Measurements from ENCODE around the gene ITGB2.
A peak's percentile ranks its signal among the peaks of the same experiment; 100 is the strongest.

ITGB2 gene

DNA sequence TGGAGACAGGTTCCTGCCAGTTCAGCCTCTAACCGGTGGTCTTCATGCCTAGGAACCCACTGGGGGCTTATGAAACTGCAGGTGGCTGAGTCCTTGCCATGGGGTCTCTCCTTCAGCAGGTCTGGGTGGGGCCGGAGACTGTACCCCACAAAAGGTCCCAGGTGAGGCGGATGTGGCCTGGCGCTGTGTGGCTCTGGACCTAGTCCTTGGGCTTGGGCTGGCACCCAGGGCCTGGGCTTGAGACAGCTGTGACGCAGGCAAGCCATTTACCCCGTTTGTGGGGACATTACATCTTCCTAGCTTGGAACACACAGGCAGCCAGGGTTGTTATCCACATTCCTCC is 13.2 kb upstream of the ITGB2 start:
- Histone ChIP-seq H2AFZ (ENCODE audit: low read length) (no peak overlapping the region), H3K9me2 (replicated peaks; ENCODE audit: low read depth, low read length) (no peaks in the 10 kb centered on the region), H3K27me3 (ENCODE audit: insufficient read depth, low read length, poor library complexity, severe bottlenecking) (no peaks in the 10 kb centered on the region)

DNA sequence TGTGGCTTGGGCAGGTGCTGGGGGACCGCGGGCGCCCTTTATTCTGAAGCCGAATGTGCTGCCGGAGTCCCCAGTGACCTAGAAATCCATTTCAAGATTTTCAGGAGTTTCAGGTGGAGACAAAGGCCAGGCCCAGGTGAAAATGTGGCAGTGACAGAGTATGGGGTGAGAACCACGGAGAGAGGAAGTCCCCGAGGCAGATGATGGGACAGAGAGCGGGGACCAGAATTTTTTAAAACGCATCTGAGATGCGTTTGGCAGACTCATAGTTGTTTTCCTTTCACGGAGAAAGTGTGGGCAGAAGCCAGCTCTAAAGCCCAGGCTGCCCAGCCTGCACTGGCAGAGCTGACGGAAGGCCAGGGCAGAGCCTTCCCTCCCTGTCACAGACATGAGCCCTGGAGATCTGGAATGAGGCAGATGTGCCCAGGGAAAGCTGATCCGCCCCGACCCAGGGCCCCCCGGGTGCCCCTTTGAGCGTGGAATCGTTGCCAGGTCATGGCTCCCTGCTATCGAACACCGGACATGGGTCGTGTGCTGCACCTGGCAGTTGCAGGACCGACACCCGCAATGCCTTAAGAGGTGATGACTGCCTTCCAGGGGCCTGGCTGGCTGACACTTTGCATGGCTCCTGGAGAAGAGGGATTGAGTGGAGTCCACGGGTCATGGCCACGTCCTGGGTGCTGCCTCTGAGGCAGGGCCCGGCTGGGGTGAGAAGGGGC is 12.7 kb upstream of the ITGB2 start:
- Histone ChIP-seq H3K27me3 (ENCODE audit: insufficient read depth, low read length, poor library complexity, severe bottlenecking) (no peaks in the 10 kb centered on the region), H3K4me3 (ENCODE audit: low read length, poor library complexity, severe bottlenecking) (peak overlapping the region; percentile 68), H3K9ac (ENCODE audit: low read depth, low read length, poor library complexity, severe bottlenecking) (no peak overlapping the region), H3F3A (ENCODE audit: low read depth) (peaks cover 5% of the 10 kb centered on the region; the same call in 1 of the 2 replicates), H3K36me3 (ENCODE audit: insufficient read depth, low read length) (no peaks in the 10 kb centered on the region), H3K4me2 (ENCODE audit: low read depth, low read length, poor library complexity, severe bottlenecking) (peak overlapping the region; percentile 79), H3K9me3 (ENCODE audit: insufficient read depth, low read depth, low read length) (no peaks in the 10 kb centered on the region), H4K20me1 (ENCODE audit: insufficient read depth, low read length, poor library complexity, severe bottlenecking) (no peaks in the 10 kb centered on the region), H3K79me2 (ENCODE audit: insufficient read depth, low read length) (peaks cover under 1% of the 10 kb centered on the region; the same call in 1 of the 2 replicates), H2AFZ (ENCODE audit: low read length) (no peak overlapping the region), H3K4me1 (ENCODE audit: insufficient read depth, low read length, poor library complexity, severe bottlenecking) (peaks cover 37% of the 10 kb centered on the region), H3K9me2 (replicated peaks; ENCODE audit: low read depth, low read length) (no peaks in the 10 kb centered on the region)
- TF ChIP-seq, protein P1, sequence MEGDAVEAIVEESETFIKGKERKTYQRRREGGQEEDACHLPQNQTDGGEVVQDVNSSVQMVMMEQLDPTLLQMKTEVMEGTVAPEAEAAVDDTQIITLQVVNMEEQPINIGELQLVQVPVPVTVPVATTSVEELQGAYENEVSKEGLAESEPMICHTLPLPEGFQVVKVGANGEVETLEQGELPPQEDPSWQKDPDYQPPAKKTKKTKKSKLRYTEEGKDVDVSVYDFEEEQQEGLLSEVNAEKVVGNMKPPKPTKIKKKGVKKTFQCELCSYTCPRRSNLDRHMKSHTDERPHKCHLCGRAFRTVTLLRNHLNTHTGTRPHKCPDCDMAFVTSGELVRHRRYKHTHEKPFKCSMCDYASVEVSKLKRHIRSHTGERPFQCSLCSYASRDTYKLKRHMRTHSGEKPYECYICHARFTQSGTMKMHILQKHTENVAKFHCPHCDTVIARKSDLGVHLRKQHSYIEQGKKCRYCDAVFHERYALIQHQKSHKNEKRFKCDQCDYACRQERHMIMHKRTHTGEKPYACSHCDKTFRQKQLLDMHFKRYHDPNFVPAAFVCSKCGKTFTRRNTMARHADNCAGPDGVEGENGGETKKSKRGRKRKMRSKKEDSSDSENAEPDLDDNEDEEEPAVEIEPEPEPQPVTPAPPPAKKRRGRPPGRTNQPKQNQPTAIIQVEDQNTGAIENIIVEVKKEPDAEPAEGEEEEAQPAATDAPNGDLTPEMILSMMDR (conservative IDR thresholded peaks at IDR 0.05; ENCODE audit: low read length), result no peak

More for the DNA sequence above, 13.2 kb upstream of the ITGB2 start:
- peaks cover 4% of the 10 kb centered on the region; the same call in 1 of the 2 replicates for H3K79me2 ChIP-seq (ENCODE audit: insufficient read depth, low read length)
- no peaks in the 10 kb centered on the region for H3K36me3 ChIP-seq (ENCODE audit: insufficient read depth, low read length)
- no peak for TF ChIP-seq EZH2phosphoT487 (IDR thresholded peaks at IDR 0.05; ENCODE audit: borderline replicate concordance)
- TF ChIP-seq, protein P1 (conservative IDR thresholded peaks at IDR 0.05; ENCODE audit: low read length), result no peak
- peaks cover 5% of the 10 kb centered on the region; the same call in 1 of the 2 replicates for H3F3A ChIP-seq (ENCODE audit: low read depth)
- no peak overlapping the region for H3K9ac ChIP-seq (ENCODE audit: low read depth, low read length, poor library complexity, severe bottlenecking)
- no peak overlapping the region for H3K4me3 ChIP-seq (ENCODE audit: low read length, poor library complexity, severe bottlenecking)
- H3K4me2 ChIP-seq (ENCODE audit: low read depth, low read length, poor library complexity, severe bottlenecking), result no peak overlapping the region
- peaks cover 36% of the 10 kb centered on the region for H3K4me1 ChIP-seq (ENCODE audit: insufficient read depth, low read length, poor library complexity, severe bottlenecking)
- H3K9me3 ChIP-seq (ENCODE audit: insufficient read depth, low read depth, low read length), result no peaks in the 10 kb centered on the region
- H4K20me1 ChIP-seq (ENCODE audit: insufficient read depth, low read length, poor library complexity, severe bottlenecking), result no peaks in the 10 kb centered on the region

DNA sequence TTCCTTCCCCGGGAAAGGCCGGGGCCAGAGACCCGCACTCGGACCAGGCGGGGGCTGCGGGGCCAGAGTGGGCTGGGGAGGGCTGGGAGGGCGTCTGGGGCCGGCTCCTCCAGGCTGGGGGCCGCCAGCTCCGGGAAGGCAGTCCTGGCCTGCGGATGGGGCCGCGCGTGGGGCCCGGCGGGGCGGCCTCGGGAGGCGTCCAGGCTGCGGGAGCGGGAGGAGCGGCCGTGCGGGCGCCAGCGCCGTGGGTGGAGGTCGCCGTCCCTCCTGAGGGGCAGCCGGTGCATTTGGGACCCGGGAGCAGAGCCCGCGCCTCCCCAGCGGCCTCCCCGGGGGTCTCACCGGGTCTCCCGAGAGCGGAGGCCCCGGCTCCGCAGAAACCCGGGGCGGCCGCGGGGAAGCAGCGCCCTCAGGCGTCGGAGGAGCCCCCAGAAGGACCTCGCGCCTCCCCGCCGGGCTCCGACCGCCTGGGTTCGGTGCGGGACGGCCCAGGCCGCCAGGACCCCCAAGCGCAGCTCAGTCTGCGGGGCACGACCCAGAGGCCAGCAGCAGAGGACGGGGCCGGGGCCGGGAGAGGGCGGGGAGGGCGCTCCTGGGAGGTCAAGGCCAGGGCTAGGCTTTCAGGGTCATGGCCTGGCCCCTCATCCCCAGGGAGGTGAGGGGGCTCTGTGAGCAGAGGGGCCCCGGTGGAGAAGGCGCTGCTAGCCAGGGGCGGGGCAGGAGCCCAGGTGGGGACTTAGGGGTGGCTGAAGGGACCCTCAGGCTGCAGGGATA is 11.9 kb upstream of the ITGB2 start:
- Histone ChIP-seq H3K27me3 (ENCODE audit: insufficient read depth, low read length, poor library complexity, severe bottlenecking) (no peaks in the 10 kb centered on the region), H3K9me3 (ENCODE audit: insufficient read depth, low read depth, low read length) (no peaks in the 10 kb centered on the region), H3K4me1 (ENCODE audit: insufficient read depth, low read length, poor library complexity, severe bottlenecking) (peaks cover 45% of the 10 kb centered on the region), H3K4me2 (ENCODE audit: low read depth, low read length, poor library complexity, severe bottlenecking) (peak overlapping the region; percentile 79), H3K9me2 (replicated peaks; ENCODE audit: low read depth, low read length) (no peaks in the 10 kb centered on the region), H3K4me3 (ENCODE audit: low read length, poor library complexity, severe bottlenecking) (peak overlapping the region; percentile 68), H3F3A (ENCODE audit: low read depth) (peaks cover 5% of the 10 kb centered on the region; the same call in 1 of the 2 replicates), H3K36me3 (ENCODE audit: insufficient read depth, low read length) (no peaks in the 10 kb centered on the region), H4K20me1 (ENCODE audit: insufficient read depth, low read length, poor library complexity, severe bottlenecking) (no peaks in the 10 kb centered on the region), H3K79me2 (ENCODE audit: insufficient read depth, low read length) (peaks cover 8% of the 10 kb centered on the region; the same call in 1 of the 2 replicates), H3K9ac (ENCODE audit: low read depth, low read length, poor library complexity, severe bottlenecking) (peak overlapping the region; percentile 63), H2AFZ (ENCODE audit: low read length) (peak overlapping the region; percentile 72)
- TF ChIP-seq EZH2phosphoT487 (IDR thresholded peaks at IDR 0.05; ENCODE audit: borderline replicate concordance), result no peak
- TF ChIP-seq, protein P1 (conservative IDR thresholded peaks at IDR 0.05; ENCODE audit: low read length), result peak; percentile 52

All from Loucy (cell line).